CD4-positive, alpha-beta T cell treated with Interleukin-15 for 4 hours (primary cell): ENCODE data around the gene ERBIN.
"Not testable (repeated sequence)": the region's sequence is repeated elsewhere in the genome, so short reads cannot be mapped to it uniquely, and the experiment has no call there.

ENCODE experiments used
- DNase-seq: peaks from one replicate; pipeline ENCODE4 v3.0.0-alpha.2; 2020; ENCODE audit warnings: low spot score

The ERBIN gene

DNA sequence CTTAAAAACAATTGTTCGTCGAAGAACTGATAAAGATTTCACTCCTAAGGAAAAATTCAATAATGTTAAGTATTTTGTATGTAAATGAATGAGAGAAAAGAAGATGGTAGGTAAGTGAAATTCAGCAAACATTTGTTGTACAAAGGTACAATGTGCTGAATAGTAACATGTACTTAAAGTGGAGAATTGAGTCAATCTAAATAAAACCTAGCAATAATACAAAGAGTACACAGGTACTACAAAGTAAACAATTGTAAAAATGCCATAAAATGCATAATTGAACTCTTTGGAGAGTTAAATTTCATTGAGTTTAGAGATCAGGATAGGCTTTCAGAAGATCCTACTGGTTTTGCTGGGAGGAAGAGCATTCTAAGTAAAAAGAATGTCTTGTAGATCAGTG is 82.9 kb downstream of the ERBIN start:
- no peak for DNase-seq

DNA sequence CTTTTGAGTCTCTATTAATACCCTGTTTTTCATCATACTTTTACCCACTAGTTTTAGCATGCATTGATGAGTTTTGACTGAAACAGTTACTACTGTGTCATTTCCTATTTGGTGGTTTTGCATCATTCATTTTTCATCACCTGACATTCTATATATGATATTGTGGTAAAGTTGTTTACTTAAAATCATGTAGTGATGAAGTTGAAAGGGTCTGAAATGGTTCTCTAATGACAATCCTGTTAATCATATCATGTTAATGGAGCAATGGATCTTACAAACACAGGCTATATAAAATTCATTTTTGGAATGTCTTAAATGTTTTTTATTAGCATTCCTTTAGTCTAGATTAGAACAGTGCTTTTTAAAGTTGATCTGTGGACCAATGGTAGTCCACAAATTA is 84.1 kb downstream of the ERBIN start:
- peak; percentile 9 for DNase-seq

DNA sequence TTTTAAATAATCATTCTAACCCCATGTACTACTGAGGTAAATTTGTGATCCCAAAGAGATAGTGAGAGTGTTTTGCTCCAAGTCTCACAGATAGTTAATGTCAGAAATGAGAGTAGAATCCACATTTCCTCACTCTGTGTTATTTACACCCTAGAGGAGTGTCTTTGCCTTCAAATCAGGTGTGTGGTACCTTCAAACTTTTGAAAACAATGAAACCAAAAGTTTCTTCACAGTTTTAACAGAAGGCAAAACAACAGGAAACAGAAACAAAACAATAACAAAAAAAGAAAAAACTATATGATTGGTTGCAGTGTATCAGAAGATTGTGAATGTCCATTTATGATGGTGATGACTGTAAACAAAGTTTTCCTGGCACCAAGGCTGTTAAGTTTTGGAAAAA is 85.9 kb downstream of the ERBIN start:
- no peak for DNase-seq

DNA sequence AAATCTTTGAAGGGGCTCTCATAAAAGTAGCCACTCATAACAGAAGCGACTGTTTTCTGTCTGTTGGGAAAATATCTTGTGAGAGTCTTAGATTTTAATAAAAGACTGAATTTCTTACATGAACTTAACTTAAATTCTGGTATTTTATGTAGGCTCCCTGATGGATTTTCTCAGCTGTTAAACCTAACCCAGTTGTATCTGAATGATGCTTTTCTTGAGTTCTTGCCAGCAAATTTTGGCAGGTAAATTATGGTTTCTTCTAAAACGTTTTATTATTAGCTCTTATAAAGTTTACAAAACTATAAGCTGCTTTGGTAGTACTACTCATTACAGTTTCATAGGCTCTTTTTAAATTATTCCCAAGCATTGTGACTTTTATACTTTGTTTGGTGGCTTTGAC is 87.0 kb downstream of the ERBIN start:
- DNase-seq: no peak

DNA sequence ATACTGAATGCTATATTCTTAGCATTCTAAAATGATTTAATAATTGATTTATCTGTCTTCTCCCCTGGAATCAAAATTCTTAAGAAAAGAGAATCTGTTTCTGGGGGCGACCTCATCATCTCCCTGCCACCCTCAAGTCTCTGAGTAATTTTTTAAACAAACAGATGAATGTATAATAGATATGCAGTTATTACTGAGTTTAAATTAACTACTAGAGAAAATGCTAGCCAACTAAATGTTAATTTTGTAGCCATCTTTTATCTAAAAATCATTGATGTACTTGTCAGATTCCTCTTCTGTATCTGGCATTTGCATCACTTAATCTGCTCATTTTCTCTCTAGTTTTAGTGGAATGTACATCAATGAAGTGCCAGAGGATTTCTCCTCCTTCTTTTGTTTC is 87.5 kb downstream of the ERBIN start:
- DNase-seq: no peak

DNA sequence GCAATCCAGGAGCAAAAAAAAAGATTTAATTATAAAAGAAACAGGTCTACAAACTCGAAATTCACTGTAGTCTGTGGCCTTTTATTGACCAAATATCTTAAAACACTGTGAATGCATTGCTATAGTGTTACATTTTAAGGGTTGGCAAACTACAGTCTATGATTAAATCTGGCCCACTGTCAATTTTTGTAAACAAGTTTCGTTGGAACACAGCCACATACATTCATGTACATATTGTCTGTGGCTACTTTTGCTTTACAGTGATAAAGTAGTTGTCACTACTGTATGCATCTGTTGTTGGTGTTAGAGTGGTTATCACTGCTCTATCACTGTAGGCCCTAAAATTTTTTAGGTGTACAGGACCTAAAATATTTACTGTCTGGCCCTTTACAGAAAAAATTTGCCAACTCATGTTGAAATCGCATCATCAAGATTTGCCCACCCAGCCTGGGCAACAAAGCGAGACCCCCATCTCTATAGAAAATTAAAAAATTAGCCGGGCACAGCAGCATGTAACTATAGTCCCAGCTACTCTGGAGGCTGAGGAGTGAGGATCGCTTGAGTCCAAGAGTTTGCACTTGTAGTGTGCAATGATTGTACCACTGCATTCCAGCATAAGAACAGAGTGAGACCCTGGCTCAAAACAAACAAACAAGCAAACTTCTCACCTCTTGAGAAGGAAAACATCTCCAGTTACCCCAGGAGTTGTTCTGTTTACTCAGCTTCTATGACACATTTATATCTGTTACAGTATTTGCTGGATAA is 89.0 kb downstream of the ERBIN start:
- no peak for DNase-seq

DNA sequence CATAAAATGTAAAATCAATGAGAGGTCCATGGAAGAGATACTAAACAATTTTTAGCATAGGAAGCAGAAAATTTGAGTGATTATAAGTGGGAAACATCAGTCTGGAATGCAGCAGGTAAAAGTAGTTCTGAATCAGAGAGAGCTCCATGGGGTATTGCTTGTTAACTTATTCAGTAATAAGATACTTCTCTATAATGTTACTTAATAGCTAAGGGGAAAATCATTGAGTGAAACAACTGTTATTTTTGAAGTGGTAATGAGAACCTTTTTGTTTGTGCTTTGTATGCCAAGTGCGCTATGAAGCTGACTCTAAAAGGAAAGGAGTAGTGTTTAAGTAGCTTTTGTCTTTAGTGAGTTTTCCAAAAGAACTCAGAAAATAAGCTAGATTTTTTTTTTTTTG is 95.2 kb downstream of the ERBIN start:
- no peak for DNase-seq

DNA sequence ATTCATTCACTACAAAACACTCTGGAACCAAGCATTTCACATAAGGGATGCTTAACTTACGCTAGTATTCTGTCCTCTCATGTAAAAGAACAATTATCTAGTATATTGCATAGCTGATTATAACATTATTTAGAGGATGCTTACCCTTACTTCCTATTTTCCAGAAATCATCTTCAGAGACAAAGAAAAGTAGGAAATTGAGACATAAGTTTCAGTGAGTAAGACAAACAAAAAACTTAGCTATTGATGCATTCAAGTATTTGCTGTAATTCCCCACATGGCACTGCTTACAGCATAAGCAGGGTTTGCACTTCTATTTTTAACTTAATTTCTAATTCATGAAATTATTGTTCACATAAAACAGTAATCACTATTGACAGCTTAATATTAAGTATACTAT is 112.9 kb downstream of the ERBIN start:
- DNase-seq: no peak

DNA sequence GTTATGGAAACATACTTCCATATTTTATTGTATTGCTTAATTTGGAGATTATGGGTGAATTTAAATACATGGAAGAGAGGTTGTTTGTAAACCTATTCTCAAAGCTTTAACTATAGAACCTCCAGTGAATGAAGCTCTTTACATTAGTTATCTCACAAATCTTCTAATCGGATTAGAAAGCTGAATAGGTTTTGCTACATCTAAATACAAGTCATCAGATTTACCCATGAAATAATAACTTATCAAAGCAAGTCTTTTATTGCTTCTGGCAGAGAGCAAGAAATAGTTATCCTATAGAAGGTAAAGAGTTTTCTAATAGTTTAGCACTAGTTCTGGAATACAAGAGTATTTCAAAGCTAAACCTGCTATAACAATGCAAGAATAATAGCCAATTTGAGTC is 113.3 kb downstream of the ERBIN start:
- DNase-seq: no peak

DNA sequence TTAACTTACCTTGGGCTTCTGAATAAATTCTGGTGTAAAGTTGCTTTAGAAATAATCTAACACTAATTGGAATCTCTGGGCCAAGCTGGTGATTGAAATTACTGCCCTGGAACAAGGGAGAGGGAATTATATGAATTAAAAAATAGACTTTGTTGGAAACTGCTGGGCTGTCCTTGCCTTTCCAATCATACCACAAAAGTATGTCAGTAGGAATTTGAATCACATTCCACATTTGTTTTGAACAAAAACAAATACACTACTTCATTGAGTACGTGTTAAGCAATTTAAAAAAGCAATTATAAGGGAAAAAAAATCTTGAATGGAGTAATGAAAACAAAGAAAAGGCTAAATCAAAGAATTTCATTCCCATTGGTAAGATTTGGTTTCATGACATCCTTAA is 115.3 kb downstream of the ERBIN start:
- DNase-seq: no peak

DNA sequence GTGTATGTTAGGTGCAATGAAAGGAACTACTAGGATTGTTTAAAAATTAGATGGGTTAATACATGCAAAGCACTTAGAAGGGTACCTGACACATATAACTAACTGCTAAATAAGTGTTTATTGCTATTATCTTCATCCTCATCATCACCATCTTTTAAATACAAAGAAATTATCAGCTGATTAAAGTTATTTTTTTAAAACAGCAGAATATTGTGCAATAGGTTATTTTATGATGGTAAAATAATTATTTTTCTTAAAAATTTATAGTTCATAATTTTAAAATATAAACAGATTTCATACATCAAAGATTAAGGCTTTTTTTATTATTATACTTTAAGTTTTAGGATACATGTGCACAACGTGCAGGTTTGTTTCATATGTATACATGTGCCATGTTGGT is 130.9 kb downstream of the ERBIN start:
- DNase-seq: no peak

DNA sequence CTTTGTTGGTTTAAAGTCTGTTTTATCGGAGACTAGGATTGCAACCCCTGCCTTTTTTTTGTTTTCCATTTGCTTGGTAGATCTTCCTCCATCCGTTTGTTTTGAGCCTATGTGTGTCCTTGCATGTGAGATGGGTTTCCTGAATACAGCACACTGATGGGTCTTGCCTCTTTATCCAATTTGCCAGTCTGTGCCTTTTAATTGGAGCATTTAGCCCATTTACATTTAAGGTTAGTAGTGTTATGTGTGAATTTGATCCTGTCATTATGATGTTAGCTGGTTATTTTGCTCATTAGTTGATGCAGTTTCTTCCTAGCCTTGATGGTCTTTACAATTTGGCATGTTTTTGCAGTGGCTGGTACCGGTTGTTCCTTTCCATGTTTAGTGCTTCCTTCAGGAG is 134.9 kb downstream of the ERBIN start:
- not testable (repeated sequence) for DNase-seq

DNA sequence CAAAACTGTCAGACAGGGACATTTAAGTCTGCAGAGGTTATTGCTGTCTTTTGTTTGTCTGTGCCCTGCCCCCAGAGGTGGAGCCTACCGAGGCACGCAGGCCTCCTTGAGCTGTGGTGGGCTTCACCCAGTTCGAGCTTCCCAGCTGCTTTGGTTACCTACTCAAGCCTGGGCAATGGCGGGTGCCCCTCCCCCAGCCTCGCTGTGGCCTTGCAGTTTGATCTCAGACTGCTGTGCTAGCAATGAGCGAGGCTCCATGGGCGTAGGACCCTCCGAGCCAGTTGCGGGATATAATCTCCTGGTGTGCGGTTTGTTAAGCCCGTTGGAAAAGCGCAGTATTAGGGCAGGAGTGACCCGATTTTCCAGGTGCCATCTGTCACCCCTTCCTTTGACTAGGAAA is 136.7 kb downstream of the ERBIN start:
- DNase-seq: not testable (repeated sequence)

DNA sequence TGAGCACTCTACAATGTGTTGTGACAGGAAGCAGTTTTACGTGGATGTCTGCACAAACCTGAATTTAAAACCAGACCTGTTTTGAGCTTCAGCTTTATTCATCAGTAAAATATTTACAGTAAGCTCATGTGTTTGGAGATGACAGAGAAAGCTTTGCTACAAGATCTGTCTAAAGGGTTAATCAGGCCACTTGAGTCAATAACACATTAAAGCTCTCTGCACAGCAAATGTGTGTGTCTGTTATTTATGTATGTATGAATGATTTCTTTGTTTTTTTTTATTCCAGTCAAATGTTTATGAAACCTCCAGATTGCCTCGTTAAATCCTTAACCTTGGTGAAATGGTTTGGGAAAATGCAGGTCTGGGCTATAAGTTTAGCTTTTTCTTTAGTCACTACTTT is 140.5 kb downstream of the ERBIN start:
- DNase-seq: no peak

DNA sequence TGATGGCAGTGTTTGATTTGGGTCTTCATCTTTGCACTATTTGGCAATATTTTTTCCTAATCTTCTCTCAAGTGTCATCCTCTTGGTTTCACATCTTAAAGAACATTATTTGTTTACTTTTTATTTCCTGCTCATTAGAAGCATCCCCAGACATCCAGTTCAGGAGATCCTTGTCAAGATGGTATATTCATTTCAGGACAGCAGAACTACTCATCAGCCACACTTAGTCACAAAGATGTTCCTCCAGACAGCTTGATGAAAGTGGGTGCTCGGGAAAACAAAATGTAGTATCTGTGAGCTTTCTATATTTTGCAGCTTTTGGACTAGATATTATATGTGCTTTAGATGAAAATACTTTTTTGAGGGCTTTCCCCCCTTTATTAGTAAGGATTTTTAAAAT is 145.7 kb downstream of the ERBIN start:
- no peak for DNase-seq

DNA sequence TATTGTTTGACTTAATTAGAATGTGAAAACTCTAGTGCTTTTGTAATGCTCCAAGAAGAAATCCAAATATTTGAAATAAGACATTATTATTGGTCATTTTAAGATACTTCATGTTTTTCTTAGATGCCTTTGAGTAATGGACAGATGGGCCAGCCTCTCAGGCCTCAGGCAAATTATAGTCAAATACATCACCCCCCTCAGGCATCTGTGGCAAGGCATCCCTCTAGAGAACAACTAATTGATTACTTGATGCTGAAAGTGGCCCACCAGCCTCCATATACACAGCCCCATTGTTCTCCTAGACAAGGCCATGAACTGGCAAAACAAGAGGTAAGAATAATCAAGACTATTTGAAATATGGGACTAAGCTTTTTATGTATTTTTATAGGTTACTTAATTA is 148.5 kb downstream of the ERBIN start:
- no peak for DNase-seq

DNA sequence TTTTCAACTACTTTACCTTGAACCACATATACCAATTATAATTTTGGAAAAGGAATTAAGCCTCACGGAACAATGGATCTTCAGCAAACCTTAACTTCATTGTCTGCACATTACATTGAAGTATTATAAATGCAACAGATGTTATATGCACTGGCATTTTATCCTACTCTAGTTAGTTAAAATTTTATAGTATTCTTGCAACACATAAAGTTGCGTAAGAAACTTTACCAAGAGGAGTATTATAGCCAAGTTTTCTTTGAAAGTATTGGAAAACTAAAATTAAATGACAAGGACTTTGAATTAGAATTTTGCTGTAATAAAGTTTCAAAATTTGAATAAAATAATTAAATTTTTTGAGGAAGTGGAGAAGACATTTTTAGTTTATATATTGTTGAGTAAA is 154.3 kb downstream of the ERBIN start:
- DNase-seq: no peak

DNA sequence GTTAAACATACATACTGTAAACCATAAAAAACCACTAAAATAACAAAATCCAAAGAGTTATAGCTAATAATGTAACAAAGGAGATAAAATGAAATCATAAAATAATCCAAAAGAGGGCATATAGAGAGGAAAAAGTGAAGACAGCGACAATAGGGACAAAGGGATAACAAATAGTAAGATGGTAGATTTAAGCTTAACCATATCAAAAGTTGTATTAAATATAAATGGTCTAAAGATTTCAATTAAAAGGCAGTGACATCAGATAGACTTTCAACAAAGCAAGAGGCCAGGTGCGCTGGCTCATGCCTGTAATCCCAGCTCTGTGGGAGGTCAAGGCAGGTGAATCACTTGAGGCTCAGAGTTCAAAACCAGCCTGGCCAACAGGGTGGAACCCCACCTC is 163.0 kb downstream of the ERBIN start:
- DNase-seq: no peak

DNA sequence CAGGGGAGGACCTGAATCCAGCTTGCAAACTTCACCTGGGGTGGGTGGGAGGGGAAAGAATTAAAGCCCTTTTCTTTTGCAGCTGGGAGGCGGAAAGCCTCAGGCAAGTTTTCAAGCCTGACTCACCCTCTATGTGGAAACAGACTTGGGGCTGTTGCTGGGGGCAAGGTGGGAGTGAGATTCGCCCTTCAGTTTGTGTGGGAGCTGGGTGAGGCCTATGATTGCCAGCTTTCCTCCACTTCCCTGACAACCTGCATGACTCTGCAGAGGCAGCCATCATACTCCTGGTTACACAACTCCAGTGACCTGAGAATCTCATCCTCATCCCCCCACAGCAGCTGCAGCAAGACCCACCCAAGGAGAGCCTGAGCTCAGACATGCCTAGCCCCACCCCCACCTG is 174.5 kb downstream of the ERBIN start:
- DNase-seq: no peak

DNA sequence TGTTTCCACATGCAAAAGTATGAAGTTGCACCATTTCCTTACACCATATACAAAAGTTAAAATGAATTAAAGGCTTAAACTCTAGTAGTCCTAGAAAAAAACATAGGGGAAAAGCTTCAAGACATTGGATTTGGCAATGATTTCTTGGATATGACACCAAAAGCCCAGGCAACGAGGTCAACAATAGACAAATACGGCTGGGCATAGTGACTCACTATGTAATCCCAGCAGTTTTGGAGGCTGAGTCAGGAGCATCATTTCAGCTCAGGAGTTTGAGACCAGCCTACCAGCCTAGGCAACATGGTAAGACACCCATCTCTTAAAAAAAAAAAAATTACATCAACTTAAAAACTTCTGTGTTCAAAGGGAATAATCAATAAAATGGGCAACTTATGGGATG is 186.8 kb downstream of the ERBIN start:
- no peak for DNase-seq

DNA sequence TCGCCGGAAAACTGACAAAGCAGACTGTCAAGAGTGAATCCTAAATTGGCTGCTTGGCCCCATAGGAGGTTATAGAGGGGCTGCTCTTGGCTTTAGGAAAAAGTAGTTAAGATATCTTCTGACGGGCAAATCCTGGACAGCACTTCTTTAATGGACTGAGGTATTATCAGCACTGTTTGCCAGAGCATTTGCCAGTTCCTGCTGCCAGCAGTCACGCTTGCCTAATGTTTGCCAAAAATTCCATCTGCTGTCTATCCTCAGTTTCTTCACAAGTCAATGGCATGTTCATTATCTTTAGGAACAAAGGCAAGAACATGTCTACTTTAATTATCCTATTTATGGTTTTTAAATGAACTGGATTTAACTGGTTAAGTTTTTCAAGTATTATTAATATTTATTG is 191.9 kb downstream of the ERBIN start:
- no peak for DNase-seq

DNA sequence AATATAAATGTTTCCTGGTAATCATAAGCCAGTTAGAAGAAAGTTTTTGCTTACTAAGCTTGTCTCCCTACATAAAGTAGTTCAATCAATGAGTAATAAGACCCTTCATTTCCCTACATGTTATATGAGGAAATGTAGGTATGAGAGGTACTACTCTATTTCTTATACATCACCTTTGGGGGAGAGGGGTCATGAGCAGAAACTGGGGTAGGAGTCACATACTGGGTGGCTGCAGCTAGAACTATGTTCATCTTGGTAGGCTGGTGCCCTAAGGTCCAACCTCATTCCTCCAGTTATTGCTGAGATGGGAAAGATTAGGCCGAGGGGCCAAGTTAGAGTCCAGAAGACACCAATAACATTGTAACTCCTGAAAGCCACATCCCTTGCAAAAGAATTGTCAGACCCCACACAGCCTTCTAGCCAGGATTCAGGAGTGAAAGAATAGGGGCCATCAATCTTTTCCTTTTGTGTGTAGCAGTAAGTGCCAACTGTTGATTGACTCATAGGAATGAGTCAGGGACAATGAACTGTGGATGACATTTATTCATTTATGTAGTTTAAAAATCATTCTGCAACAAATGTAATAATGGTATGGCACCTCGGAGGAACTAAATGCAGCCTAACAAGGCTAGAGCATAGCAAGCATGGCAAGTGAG is 196.1 kb downstream of the ERBIN start:
- no peak for DNase-seq

DNA sequence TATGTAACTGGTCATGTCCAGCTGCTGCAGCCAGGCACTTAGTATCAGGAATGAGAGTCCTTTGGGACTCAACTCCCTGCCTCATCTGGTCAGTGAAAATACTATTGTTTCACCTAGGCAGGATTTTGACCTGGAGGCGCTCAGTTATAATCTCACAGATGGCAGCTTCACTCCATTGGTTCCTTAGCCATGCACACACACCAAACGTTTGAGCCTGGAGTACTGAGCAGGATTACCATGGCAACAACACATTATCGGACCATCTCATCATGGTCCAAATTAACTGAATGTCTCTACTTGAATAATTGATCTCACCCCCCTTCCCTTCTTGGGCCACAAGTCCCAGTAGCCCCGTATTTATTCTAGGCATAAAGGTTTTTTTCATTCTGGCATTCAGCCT is 202.8 kb downstream of the ERBIN start:
- DNase-seq: no peak

DNA sequence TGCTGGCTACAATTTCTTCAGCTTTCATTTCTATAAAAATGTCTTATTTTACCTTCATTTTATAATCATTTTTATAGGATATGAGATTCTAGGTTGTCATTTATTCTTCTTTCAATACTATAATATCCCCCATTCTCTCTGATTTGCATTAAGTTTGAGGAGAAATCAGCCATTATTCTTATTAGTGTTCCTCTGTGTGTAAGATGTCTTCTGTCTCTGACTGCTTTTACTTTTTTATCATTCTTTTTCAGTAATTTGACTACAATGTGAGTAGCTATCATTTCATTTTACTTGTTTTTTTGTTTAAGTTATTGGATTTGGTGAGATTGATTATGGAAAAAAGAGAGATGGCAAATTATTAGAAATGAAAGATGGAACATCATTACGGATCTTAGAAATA is 204.1 kb downstream of the ERBIN start:
- no peak for DNase-seq
